ENCODE results near the gene HOXD9.

Gene HOXD9

DNA sequence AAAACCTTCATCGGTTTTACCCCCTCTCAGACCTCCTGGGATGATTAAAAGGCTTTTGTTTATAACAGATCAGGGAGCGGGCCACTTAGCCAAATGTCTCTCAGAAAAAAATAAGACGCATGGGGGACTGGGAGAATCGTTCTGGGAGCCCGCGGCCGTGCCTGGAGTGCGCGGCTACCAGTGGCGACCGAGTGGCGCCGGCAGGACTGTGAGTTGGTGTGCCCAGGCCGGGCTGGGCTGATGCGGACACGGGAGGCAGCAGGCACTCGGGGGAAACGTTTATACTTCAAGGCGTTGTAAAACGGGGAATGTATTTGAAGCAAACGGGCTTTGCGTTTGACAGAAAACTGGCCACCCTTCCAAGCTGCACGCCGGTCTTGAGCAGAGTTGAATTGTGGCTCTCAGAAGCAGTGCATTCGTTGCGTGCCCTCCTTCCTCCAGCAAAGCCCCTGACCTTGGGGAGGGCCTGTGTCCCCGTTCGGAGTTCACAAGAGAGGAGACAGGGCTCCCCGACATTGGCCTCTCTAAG, 10.6 kb upstream of the HOXD9 start:
- no peak for DNase-seq

DNA sequence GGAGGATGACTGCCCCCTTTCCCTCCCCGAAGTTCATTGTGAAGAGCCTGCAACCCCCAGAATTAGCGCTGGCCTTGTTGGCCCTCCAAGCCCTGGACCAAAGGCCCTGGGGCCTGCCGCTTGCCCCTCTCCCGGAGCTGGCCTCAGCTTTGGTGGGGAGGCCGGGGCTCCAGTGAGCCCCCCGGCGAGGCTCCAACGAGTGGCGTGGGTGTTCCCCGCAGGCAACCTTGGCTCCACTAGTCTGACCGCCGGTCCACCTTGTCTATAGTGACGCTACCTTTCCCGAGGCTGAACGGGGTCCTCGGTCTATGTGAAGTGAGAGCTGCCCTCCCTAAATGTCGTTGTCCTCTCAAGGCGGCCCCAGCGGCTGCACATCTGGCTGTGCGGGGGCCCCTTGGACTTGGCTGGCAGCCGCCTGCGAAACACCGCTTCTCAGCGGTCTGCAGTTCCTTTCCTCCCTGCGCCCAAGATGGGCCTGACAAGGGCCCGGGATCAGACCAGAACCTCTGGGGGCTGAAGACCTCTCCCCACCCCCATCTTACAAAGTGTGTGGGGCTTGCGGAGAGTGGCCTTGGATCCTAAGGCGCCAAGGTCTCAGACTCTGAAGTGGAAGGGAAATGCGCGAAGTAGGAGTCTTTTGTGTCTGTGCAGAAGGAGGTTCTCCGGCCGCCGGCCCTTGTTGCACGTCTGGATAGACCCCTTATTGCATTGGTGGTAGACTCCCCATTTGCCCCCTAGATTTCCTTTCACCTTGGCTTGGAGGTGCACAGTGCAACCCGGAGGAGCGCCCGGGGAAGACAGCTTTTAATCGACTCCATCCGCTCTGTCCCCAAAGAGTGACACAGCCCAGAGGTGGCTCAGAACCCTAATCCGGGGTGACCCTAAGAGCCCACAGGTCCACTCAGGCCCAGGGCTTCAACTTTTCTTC, 9.9 kb upstream of the HOXD9 start:
- DNase-seq = no peak

DNA sequence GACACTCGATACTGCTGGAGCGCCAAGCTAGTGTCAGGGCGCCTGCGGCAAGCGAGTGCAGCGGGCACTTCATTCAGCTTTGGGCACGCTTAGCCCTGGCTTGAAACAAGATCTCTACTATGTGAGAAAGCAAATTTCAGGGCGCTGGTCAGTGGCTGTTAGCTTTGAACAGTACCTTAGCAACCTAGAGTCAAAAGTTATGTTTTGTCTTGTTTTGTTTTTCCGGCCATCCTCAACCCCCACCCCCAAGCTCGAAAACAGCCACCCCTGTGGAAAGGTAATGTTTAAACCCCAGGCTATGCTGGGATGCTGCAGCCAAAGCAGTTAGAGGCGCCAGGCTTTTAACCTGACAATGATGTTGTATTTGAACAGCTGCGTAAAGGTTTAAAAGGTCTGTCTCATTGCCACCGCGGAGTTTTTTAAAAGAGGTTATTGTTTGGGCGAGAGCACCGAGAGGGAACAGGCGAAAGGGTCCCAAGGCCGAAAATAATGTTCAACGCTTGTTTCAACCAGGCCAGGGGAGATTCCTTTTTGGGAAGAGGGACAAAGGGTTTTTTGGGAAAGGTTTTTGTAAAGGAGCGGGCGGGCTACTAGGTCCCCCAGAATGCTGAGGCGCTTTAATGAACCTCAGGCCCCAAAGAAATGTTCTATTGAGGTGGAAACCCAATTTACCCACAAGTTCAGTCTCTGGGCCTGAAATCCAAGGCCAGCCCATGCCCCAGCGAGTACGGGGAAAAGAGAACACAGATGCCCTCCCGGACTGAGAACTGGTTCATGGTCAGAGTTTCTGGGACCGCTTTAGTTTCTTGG, 8.2 kb upstream of the HOXD9 start:
- peak; percentile 70 for DNase-seq

DNA sequence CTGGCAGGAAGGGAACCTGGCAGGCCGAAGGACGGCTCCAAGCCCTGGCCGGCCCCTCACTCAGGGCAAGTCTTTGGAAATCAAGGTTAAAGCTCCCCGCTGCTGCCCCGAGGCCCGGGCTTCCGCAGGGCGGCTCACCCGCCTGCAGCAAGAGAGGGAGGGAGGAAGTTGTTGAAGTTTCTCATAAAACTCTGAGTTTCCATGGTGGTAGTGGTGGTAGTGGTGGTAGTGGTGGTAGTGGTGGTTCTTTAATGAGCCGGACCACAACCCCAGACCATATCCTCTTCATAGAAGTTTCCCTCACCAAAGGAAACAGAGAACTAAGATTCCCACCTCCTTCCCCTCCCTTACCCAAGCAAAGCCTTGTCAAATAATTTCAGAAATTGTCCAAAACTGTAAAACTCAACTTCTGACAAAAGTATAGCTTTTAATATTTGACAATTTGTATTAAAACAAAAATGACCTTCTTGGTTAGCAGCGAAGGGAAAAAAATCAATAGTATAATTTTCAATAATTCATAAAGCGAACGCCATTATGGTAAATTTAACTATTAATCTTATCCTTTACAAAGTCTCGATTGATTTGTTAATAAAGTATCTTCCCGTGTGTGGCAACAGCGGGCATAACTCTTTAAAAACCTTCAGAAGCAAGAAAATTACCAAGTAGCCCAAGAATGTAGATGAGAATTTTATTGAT, 7.4 kb upstream of the HOXD9 start:
- DNase-seq = no peak

DNA sequence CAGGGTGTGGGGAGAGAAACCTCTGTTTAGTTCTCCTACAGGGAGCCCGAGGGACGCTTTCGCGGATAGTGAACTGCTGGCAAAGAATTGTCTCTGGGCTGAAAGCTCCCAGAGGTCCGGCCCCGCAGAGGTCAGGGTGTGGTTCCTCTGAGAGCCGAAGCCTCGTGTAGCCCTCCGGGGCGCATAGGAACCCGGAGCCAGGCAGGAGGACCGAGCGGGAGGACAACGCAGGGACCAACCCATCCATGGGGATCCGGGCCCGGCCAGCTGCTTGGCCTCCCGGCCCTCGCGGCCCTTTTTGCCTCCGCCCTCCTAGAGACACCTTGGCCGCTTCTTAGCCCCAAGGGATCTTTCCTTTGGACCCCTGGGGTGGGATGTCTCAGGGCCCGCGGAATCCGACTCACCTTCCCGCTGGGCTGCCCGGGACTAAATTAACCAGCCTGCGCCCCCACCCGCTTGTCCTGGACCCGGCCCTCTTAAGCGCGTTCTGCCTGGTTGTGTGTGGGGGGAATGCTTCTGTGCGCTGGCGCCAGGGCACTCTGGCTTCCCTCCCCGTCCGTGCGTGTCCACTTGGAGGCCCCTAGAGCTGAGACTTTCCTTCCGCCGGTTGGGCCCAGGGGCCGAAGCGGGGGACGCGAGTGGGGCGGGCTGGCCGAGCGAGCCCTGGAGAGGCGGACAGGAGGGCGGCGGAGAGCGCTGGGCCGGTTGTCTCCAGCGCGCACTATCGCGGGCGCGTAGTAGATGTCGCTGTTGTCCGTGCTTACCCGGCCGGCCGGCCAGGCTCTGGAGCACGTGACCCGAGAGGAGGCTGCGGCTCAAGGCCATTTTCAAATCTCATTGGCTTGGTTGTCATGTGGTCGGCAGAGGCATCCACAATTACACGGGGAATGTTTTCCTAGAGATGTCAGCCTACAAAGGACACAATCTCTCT, 6.4 kb upstream of the HOXD9 start, which contains the start of gene HOXD10:
Gene HOXD10, plus strand, starts transcription at position 896 of the 931 bp plus-strand sequence. CDS start 56 bp downstream, outside the sequence.
- peak; percentile 65 for DNase-seq

DNA sequence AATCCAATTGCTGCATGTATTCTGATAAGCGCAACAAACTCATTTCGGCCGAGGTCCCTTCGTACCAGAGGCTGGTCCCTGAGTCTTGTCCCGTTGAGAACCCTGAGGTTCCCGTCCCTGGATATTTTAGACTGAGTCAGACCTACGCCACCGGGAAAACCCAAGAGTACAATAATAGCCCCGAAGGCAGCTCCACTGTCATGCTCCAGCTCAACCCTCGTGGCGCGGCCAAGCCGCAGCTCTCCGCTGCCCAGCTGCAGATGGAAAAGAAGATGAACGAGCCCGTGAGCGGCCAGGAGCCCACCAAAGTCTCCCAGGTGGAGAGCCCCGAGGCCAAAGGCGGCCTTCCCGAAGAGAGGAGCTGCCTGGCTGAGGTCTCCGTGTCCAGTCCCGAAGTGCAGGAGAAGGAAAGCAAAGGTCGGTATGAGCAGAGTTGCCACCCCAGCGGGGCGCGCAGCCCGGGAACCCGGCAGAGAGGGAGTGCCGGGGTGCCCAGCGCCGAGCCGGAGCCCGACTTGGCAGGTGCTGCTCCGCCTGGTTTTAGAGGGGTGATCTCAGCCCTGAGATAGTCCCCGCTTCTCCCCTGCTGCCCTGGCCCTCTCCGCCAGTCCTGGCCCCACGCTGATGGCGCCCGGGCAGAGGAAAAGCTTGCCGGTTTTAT, 5.2 kb upstream of the HOXD9 start:
- DNase-seq = no peak

DNA sequence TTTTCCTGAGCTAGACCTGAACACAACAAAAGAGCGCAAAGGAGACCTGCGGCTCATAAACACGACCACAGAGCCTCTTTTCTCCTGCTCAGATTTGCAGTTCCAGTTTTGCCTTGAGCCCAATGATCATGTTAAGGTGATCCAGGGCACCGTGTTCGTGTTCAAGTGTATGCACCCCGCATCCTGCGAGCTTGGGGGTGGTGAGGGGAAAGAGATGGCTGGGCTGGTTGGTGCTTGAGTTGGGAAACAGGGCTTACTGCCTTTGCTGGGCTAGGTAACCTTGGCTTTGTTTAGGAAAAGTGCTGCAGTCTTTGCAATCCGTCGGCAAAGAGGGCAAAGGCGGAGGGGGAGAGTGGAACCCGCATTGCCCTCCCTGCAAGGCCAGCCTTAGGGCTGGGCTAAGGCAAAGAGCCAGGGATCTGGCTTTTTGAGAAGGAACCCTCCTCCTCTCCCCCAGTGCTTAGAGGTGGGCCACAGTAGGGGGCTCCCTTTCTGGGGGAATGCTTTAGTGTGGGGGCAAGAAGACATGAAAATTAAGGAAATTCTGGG, 4.6 kb upstream of the HOXD9 start:
- DNase-seq = no peak

DNA sequence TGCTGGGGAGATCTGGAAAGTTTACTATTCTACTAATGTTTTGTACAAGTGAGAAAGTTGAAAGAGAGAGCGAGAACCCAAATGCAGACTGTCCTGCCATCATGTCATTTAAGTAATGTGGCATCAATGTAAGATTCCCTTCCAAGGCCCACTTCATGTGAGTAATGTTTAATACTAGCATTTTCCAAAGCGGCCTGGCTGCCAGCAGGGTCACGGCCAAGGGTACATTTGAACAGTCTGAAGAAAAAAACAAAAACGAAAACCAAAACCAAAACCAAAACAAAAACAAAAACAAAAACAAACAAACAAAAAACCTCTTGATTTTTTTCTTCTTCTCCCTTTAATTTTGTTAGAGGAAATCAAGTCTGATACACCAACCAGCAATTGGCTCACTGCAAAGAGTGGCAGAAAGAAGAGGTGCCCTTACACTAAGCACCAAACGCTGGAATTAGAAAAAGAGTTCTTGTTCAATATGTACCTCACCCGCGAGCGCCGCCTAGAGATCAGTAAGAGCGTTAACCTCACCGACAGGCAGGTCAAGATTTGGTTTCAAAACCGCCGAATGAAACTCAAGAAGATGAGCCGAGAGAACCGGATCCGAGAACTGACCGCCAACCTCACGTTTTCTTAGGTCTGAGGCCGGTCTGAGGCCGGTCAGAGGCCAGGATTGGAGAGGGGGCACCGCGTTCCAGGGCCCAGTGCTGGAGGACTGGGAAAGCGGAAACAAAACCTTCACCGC, 3.7 kb upstream of the HOXD9 start:
- DNase-seq = peak; percentile 69

DNA sequence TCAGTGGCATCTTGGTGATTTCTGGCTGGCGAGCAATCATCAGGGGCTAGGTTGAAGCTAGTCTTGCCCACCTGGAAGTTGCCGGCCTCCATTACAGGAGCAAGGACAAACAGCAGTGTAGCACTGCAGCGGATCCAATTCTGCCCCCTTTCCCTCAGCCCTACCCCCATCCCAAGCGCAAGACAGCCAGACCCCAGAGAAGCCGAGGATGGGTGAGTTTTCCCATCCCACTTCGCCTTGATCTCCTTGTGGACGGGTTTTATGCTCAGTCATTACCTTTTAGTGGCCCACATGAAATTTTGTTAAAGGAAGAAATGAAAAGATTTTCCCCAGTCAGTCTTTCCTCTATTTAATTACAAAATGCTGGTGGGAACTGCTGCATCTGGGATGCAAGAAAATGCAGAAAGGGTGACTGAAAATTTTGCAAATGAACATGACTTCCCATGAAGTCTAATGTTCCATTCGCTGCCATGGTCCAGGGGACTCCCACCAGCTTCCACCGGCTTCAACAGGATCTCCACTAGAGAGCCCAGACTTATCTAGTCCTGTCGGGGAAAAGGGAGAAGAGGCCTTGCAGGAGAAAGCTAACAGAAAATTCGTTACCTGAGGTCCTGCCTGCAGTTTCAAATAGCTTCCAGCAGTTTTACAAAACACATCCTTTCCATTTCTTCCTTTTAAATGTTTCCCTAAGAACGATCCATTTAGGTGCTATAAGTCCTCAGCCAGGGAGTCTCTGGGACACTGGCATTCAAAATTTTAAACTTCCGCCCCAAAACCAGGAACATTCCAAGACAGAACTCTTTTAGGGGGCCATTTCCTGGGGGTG, 1.9 kb upstream of the HOXD9 start:
- DNase-seq = no peak

DNA sequence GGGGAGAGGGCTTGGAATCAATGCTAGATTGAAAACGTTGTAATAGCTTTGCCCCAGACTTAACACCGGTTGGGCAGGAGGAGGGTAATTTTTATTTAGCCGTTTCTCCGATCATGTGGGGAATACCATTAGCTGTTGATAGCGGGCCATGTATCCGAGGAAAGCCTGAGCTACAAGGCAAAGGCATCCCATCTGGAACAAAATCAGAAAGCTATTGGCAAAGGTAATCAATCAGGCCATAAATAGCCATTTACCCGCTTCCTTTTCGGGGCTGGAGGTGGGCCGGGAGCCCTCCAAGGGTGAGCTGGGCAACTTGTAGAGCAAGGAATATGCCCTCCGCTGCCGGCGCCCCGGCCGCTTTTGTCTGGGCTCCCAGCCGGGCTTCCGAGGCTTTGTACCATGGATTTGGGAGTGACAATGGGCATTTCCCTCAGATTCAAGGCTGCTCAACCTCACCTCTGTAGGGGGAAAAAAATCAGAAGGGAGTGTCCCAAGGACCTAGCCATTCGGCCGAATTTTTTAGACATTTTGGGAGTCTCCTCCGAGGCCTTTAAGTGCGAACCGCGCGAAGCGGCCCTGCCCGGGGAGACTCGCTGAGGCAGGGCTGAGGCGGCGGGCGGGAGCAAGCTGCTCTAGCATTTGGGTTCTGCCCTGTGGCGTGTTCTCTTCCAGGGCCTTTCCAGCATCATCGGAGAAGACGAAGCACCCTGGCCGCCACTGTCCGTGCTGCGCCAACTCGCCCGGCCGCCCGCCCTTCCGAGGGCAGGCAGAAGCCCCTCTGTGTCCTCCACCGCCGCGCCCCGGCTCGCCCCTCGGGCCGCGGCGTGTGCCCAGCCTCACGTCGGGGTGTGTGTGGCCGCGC, 1.1 kb upstream of the HOXD9 start:
- DNase-seq = no peak

DNA sequence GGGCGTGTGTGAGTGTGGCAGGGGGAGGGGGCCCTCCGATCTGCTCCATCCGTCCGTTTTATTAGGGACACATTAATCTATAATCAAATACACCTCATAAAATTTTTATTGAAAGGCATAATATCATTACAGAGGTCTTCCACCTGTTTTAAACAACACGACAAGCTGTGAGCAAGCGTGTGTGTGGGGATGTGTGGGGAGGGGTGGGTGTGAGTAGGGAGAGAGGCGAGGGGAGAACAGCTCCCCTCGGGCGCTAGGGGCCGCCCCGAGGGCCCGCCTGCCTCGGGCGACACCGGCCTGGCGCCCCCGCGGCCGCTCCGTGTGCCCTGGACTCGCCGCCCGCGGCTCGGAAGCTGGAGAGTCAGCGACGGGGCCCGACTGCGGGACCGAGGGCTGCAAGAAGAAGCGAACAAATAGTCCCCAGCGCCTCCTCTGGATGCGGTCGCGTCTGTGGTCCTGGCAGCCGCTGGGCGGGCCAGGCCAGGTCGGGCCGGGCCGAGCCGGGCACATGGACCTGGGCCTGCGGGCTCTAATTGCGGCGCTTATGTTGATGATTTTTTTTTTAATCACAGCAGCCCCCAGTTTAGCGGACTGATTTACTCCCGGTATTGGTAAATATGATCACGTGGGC, 352 bp upstream of the HOXD9 start:
- DNase-seq = peak; percentile 34

DNA sequence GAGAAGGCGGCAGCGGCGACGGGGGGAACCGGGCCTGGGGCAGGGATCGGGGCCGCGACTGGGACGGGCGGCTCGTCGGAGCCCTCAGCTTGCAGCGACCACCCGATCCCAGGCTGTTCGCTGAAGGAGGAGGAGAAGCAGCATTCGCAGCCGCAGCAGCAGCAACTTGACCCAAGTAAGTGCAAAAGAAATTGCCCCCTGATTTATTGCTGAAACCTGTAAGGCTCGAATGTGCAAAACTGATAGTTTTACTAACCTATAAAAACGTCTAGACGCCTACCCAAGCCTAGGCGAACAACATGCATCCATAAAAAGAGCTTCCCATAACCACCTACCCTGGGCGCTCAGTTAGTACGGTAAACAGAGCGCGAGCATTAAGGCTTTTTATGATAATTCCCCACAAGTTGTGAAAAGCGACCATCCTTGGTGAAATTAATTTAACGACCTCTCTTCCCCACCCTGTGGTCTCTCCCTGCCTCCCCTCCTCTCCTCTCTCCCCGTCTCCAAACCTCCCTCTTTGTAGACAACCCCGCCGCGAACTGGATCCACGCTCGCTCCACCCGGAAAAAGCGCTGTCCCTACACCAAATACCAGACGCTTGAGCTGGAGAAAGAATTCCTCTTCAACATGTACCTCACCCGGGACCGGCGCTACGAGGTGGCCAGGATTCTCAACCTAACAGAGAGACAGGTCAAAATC, 1.0 kb downstream of the HOXD9 start:
- no peak for DNase-seq

DNA sequence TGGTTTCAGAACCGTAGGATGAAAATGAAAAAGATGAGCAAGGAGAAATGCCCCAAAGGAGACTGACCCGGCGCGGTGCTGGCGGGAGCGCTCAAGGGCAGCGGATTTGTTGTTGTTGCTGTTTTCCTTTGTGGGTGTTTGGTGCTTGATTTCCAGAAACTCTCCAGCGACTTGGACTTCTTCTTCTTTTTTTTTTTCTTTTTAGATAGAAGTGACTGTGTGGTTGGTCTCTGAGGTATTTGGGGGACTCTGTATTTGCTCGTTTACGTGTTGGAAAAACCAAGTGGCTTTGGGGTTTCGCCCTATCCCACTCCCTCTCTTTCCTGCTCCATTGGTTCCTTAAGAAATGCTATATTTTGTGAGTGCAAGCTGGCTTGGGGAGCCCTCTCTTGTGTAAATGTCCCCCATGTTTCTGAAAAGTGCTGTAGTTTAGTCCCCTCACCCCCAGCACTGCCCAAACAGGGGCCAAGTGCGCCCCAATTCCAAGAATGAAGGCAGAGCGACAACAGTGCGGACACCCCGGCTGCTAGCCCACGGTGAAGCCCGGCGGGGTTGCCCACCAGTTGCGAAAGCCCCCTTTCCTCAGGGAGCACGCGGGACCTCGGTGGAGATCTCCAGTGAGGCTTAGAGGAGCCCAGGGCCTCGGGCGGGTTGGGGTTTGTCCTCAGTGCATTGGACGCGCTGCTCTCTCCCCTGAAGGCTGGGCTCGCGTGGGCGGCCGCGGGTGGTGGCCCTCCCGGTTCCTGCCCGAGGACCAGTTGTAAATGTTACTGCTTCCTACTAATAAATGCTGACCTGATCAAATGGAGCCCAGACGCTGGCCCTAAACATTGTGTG, 1.8 kb downstream of the HOXD9 start:
- DNase-seq = no peak

DNA sequence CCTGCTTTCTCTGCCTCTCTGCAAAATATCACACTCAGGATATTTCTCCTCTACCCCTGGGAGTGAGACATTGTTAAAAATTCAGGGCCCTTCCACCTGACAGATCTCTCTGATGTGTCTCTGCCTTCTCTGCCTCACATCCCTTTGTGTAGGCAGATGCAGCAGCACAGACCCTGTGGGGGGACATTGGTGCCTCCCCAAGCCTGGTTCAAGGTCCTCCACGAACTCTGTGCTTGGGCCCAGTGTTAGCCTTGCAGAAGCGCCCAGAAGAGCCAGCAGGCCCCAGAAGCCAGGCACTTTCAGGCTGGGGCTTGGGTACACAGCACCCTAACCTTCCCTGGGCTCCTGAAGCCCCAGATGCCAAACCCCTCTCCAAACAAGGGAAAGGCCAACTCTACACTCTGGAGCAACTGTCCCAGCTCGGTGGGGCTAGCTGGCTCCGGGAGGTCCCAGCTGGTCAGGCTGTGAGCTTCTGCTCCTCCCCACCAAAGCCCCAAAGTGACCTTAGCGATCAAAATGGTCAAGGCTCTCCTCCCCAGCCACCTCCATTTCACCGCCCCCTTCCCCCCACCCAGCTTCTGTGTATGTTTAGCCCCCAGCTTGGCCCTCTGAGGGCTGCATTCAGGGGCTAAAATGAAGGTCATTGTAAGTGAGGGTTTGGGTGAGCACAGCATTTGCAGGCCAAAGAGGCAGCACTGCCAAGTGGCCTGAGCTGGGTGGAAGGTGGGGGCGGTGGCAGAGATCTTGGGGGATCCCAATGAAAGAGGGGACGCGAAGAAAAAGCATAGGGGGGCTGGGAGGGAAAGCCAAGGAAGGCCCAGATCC, 2.6 kb downstream of the HOXD9 start:
- no peak for DNase-seq

DNA sequence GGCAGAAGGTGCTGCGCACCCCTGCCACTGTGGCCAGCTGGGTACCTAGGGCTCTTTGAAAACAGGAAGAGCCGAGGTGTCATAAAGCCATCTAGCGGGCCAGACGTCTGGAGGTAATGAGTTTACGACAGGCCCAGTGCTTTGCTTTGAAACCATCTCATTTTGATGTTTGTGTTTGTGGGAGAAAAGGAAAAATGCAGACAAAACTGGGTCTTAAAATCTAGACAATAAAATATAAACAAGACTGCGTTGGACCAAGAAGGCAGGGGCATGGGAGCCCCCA, 3.2 kb downstream of the HOXD9 start:
- DNase-seq = no peak
